GM21367 (cell line): ENCODE measurements around the gene PIAS2.

Experiments used
- ATAC-seq: cut with Tn5 transposase; IDR thresholded peaks from one replicate; pipeline ENCODE4 v1.9.1; 2021; ENCODE audit not compliant: unreplicated experiment

PIAS2 gene

GRCh38 chr18:46767217-46767616 lies 150.1 kb downstream of the PIAS2 start:
- ATAC-seq: no peak

- ATAC-seq: no peak
These were observed 152.7 kb downstream of the PIAS2 start for GRCh38 chr18:46764586-46764985.

- ATAC-seq: no peak
These were observed 156.1 kb downstream of the PIAS2 start for GRCh38 chr18:46761059-46761769.

- ATAC-seq: no peak
These were observed 157.4 kb downstream of the PIAS2 start for GRCh38 chr18:46759890-46760289.

- no peak for ATAC-seq
These were observed 160.6 kb downstream of the PIAS2 start, which contains the start of gene ST8SIA5 for GRCh38 chr18:46756559-46757201. TSS of gene ST8SIA5 (minus strand) at chr18:46757053. CDS start at chr18:46756508, 545 bp downstream.

GRCh38 chr18:46756025-46756558 lies 161.2 kb downstream of the PIAS2 start:
- no peak for ATAC-seq

GRCh38 chr18:46755315-46756024 lies 161.8 kb downstream of the PIAS2 start:
- no peak for ATAC-seq

GRCh38 chr18:46754661-46755292 lies 162.5 kb downstream of the PIAS2 start:
- no peak for ATAC-seq

- peak; percentile 64 for ATAC-seq
These were observed 163.1 kb downstream of the PIAS2 start for GRCh38 chr18:46754188-46754587.
